ENCODE data around the gene ANKRD11. TPM values are rescaled to one million over a fixed set of nuclear protein-coding genes. Genes with fewer than 3 reads are reported as not detected.
A peak's percentile ranks its signal among the peaks of the same experiment; 100 is the strongest.

Gene ANKRD11
- total and polyA plus RNA-seq, 7 donors = 30.6 to 161 (median 42.8) TPM

- intact Hi-C loops (cut with DNase I) = no loop called here
- Histone ChIP-seq H3K36me3 (no peaks in the 10 kb centered on the region), H3K4me1 (peaks cover 0 to 95% (median 80%) of the 10 kb centered on the region in 4 donors), H3K4me3 (peak overlapping the region in 2 of 4 donors; percentile 15 to 20), H3K27ac (peak overlapping the region; percentile 56 to 88 (median 68)), H3K9me3 (no peaks in the 10 kb centered on the region), H3K27me3 (no peaks in the 10 kb centered on the region)
- no peak for DNase-seq
- 17 to 68% methylated on average over 30 of the region's 30 CpGs for WGBS, 2 donors
- TF ChIP-seq EP300 (IDR thresholded peaks at IDR 0.05) (no peak), POLR2A (IDR thresholded peaks at IDR 0.05) (no peak), POLR2AphosphoS5 (IDR thresholded peaks at IDR 0.05) (no peak)
- TF ChIP-seq, protein P1, sequence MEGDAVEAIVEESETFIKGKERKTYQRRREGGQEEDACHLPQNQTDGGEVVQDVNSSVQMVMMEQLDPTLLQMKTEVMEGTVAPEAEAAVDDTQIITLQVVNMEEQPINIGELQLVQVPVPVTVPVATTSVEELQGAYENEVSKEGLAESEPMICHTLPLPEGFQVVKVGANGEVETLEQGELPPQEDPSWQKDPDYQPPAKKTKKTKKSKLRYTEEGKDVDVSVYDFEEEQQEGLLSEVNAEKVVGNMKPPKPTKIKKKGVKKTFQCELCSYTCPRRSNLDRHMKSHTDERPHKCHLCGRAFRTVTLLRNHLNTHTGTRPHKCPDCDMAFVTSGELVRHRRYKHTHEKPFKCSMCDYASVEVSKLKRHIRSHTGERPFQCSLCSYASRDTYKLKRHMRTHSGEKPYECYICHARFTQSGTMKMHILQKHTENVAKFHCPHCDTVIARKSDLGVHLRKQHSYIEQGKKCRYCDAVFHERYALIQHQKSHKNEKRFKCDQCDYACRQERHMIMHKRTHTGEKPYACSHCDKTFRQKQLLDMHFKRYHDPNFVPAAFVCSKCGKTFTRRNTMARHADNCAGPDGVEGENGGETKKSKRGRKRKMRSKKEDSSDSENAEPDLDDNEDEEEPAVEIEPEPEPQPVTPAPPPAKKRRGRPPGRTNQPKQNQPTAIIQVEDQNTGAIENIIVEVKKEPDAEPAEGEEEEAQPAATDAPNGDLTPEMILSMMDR (IDR thresholded peaks at IDR 0.05) = no peak
These were observed 169.4 kb downstream of the ANKRD11 start for GRCh38 chr16:89320782-89321501.

- Histone ChIP-seq H3K4me1 (peaks cover 0 to 87% (median 76%) of the 10 kb centered on the region in 4 donors), H3K27me3 (no peaks in the 10 kb centered on the region), H3K9me3 (no peaks in the 10 kb centered on the region), H3K4me3 (peak overlapping the region in 2 of 4 donors; percentile 15 to 20), H3K27ac (peak overlapping the region; percentile 56 to 88 (median 68)), H3K36me3 (no peaks in the 10 kb centered on the region)
- TF ChIP-seq POLR2AphosphoS5 (IDR thresholded peaks at IDR 0.05) (peak in 2 of 4 donors; percentile 27 to 44), POLR2A (IDR thresholded peaks at IDR 0.05) (no peak)
- DNase-seq = peak; percentile 77
- WGBS, 2 donors = 33 to 41% methylated on average over 32 of the region's 32 CpGs
- intact Hi-C loops (cut with DNase I) = no loop called here
These were observed 170.2 kb downstream of the ANKRD11 start for GRCh38 chr16:89319886-89320781.

GRCh38 chr16:89319631-89319885 lies 170.8 kb downstream of the ANKRD11 start:
- Histone ChIP-seq H3K9me3 (no peaks in the 10 kb centered on the region), H3K4me3 (no peak overlapping the region), H3K4me1 (peaks cover 0 to 81% (median 71%) of the 10 kb centered on the region in 4 donors), H3K27ac (peak overlapping the region; percentile 56 to 88 (median 68)), H3K27me3 (no peaks in the 10 kb centered on the region), H3K36me3 (no peaks in the 10 kb centered on the region)
- 95 to 97% methylated on average over 4 of the region's 4 CpGs for WGBS, 2 donors
- DNase-seq = no peak
- intact Hi-C loops (cut with DNase I) = no loop called here
- TF ChIP-seq, protein P1 (IDR thresholded peaks at IDR 0.05) = no peak
- TF ChIP-seq EP300 (IDR thresholded peaks at IDR 0.05) = no peak
- TF ChIP-seq POLR2A (IDR thresholded peaks at IDR 0.05) = no peak
- TF ChIP-seq POLR2AphosphoS5 (IDR thresholded peaks at IDR 0.05) = no peak

GRCh38 chr16:89318871-89319630 lies 171.3 kb downstream of the ANKRD11 start:
- TF ChIP-seq, protein P1 (IDR thresholded peaks at IDR 0.05) = no peak
- TF ChIP-seq POLR2AphosphoS5 (IDR thresholded peaks at IDR 0.05) = no peak
- no peak for TF ChIP-seq POLR2A (IDR thresholded peaks at IDR 0.05)
- no peak for TF ChIP-seq EP300 (IDR thresholded peaks at IDR 0.05)
- Histone ChIP-seq H3K4me1 (peaks cover 0 to 81% (median 67%) of the 10 kb centered on the region in 4 donors), H3K27ac (peak overlapping the region; percentile 29 to 88 (median 62)), H3K36me3 (no peaks in the 10 kb centered on the region), H3K27me3 (no peaks in the 10 kb centered on the region), H3K9me3 (no peaks in the 10 kb centered on the region), H3K4me3 (no peak overlapping the region)
- intact Hi-C loops (cut with DNase I) = no loop called here
- 94 to 95% methylated on average over 28 of the region's 28 CpGs for WGBS, 2 donors
- DNase-seq = no peak
